Lower lobe of right lung (tissue), 2 donors: Measurements from ENCODE around the gene SIL1. TPM values are rescaled to one million over a fixed set of nuclear protein-coding genes. Genes with fewer than 3 reads are reported as not detected.
"Not testable (repeated sequence)": the region's sequence is repeated elsewhere in the genome, so short reads cannot be mapped to it uniquely, and the experiment has no call there.

ENCODE experiments used
- ATAC-seq, 2 donors: fragments of 200-7000 bp; cut with Tn5 transposase; one replicate each; pipeline ENCODE4 v1.9.1; 2020 to 2022; ENCODE audit warnings: mild to moderate bottlenecking in 2 of 2, moderate library complexity in 2 of 2
- DNase-seq: peaks from one replicate; pipeline ENCODE4 v3.0.0-alpha.2; 2020
- H3K27ac ChIP-seq: fragments of 200-600 bp; one replicate; pipeline ENCODE4 v1.8.0; 2022
- H3K27me3 ChIP-seq: fragments of 200-600 bp; one replicate; pipeline ENCODE4 v1.8.0; 2022; ENCODE audit warnings: low read depth
- H3K36me3 ChIP-seq: fragments of 200-600 bp; one replicate; pipeline ENCODE4 v1.8.0; 2022; ENCODE audit warnings: mild to moderate bottlenecking
- H3K4me1 ChIP-seq: fragments of 200-600 bp; one replicate; pipeline ENCODE4 v1.8.0; 2022
- H3K4me3 ChIP-seq: fragments of 200-600 bp; one replicate; pipeline ENCODE4 v1.8.0; 2022; ENCODE audit warnings: mild to moderate bottlenecking
- H3K9me3 ChIP-seq: fragments of 200-600 bp; one replicate; pipeline ENCODE4 v1.8.0; 2022
- intact Hi-C: fragments of 100-400 bp; cut with DNase I; formaldehyde crosslinking; loops from one replicate; pipeline ENCODE4 v1.11.0; 2022
- total RNA-seq: library from RNA; stranded (reverse); fragmentation: NEBNext Ultra II Directional; extraction: Animal tissue kit (Norgen Biotek cat#: 25700); gene quantifications from one replicate; pipeline ENCODE4 v1.2.1, GENCODE V29; 2021
- TF ChIP-seq, protein P1 (sequence below): fragments of 200-600 bp; IDR thresholded peaks from one replicate; pipeline ENCODE4 v1.8.0; 2022; ENCODE audit warnings: antibody characterized with exemption, mild to moderate bottlenecking
- donor health status: DM: no; HTN: yes; CAD: no; lungs with severe emphysema.

The SIL1 gene
- total RNA-seq, 1 donor from 2014 or later, result 40.6 TPM

DNA sequence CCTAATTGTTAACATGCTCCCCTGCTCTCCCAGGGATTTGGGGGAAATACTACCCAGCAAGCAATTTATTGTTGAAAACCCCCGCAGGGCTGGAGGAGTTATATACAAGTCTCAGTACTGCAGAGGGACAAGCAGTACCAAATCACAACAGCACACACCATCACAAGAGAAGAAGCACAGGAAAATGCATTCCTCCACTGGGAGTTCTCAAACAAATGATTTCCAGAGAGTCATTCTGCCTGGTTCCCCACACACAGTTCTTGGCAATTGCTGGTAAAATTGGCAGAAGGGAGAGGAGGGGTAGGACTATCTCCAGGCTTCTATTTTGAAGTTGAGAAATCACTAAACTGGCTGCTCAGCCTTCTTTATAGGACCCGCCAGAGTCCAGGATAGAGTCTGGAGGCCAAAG is 16.8 kb downstream of the SIL1 start:
- no peak for ATAC-seq
- no peaks in the 10 kb centered on the region for H3K36me3 ChIP-seq
- H3K4me1 ChIP-seq, result peaks cover 56% of the 10 kb centered on the region

DNA sequence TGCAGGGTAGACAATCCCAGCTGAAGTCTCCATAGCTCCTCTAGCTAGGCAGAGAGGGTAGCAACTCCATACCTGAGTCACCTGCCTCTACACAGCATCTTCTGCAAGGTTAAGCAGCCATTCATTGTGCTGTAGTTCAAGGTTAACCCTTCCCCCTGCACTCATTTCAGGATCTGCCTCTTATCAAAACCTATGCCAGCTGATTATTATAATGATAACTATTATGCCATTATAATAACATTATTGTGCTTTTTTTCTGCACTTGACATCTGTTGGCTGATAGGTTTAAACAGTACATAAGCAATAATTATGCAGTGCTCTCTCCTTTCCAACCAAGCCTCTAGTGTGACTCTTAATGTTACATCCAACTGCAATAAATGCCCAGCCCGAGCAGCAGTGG is 17.3 kb downstream of the SIL1 start:
- Histone ChIP-seq H3K9me3 (no peaks in the 10 kb centered on the region), H3K27ac (no peak overlapping the region), H3K4me3 (no peak overlapping the region), H3K4me1 (peaks cover 52% of the 10 kb centered on the region), H3K27me3 (no peaks in the 10 kb centered on the region), H3K36me3 (no peaks in the 10 kb centered on the region)
- TF ChIP-seq, protein P1, sequence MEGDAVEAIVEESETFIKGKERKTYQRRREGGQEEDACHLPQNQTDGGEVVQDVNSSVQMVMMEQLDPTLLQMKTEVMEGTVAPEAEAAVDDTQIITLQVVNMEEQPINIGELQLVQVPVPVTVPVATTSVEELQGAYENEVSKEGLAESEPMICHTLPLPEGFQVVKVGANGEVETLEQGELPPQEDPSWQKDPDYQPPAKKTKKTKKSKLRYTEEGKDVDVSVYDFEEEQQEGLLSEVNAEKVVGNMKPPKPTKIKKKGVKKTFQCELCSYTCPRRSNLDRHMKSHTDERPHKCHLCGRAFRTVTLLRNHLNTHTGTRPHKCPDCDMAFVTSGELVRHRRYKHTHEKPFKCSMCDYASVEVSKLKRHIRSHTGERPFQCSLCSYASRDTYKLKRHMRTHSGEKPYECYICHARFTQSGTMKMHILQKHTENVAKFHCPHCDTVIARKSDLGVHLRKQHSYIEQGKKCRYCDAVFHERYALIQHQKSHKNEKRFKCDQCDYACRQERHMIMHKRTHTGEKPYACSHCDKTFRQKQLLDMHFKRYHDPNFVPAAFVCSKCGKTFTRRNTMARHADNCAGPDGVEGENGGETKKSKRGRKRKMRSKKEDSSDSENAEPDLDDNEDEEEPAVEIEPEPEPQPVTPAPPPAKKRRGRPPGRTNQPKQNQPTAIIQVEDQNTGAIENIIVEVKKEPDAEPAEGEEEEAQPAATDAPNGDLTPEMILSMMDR, result no peak
- no peak for ATAC-seq
- no peak for DNase-seq
- intact Hi-C loops, result no loop called here

More for the DNA sequence above, 16.8 kb downstream of the SIL1 start:
- intact Hi-C loops, result no loop called here
- Histone ChIP-seq H3K4me3 (no peak overlapping the region), H3K9me3 (no peaks in the 10 kb centered on the region), H3K27ac (no peak overlapping the region), H3K27me3 (no peaks in the 10 kb centered on the region)
- DNase-seq, result no peak
- TF ChIP-seq, protein P1, result no peak

DNA sequence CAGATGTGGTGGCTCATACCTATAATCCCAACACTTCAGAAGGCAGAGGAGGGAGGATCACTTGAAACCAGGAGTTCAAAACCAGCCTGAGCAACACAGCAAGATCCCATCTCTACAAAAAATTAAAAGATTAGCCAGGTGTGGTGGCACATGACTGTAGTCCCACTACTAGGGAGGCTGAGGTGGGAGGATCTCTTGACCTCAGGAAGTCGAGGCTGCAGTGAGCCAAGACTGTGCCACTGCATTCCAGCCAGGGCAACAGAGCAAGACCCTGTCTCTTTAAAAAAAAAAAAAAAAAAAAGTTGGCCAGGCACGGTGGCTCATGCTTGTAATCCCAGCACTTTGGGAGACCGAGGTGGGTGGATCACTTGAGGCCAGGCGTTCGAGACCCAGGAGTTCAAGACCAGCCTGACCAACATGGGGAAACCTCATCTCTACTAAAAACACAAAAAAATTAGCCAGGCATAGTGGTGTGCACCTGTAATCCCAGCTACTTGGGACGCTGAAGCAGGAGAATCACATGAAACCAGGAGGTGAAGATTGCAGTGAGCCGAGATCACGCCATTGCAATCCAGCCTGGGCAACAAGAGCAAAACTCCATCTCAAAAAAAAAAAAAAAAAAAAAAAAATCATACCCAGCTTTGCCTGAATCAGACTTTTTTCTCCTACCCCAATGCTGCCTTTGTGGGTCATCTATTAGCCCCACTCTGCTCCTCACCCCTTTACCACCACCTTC is 18.2 kb downstream of the SIL1 start:
- ATAC-seq, H3K9me3 ChIP-seq, H3K27me3 ChIP-seq, DNase-seq, intact Hi-C loops, H3K4me3 ChIP-seq, H3K36me3 ChIP-seq: not testable (repeated sequence)
- peaks cover 52% of the 10 kb centered on the region for H3K4me1 ChIP-seq
- peak overlapping the region; percentile 72 for H3K27ac ChIP-seq

DNA sequence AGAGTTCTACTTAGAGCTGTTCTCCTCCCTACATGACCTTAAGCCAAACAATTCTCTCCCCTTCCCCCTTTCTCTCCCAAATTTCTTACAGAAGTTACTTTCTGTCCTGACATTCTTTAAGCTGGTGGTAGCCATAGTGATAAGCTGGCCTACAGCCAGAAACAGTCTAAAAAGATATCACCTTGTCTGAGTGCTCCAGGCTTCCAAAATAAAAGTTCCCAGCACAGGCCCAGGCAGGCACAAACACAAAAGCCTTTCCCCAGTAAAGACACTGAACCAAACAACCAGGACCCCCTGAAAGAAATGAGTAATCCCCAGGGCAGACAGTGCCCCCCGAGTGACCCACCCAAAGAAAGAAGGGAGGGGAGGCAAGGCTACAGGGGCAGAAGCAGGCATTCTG is 19.2 kb downstream of the SIL1 start:
- no peaks in the 10 kb centered on the region for H3K36me3 ChIP-seq
- no peaks in the 10 kb centered on the region for H3K9me3 ChIP-seq
- no peak for DNase-seq
- peak; percentile 36 to 68 for ATAC-seq
- intact Hi-C loops, result no loop called here
- no peak overlapping the region for H3K4me3 ChIP-seq
- peaks cover 52% of the 10 kb centered on the region for H3K4me1 ChIP-seq
- peak overlapping the region; percentile 72 for H3K27ac ChIP-seq
- H3K27me3 ChIP-seq, result no peaks in the 10 kb centered on the region
- TF ChIP-seq, protein P1, result no peak

DNA sequence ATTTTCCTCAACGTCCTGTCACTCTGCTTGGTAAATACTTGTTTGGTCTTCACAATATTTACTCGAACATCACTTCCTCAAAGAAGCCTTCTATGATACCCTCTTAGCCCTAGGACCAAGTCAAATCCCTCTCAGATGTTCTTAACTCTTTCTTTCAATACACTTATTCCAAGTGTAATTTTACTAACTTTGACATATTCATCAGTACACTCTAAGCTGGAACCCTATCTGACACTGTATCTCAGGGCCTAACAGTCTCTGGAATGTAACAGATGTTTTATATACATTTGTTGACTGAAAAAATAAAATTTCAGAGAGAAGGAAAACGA is 19.6 kb downstream of the SIL1 start:
- Histone ChIP-seq H3K4me1 (peaks cover 52% of the 10 kb centered on the region), H3K4me3 (no peak overlapping the region), H3K27me3 (no peaks in the 10 kb centered on the region), H3K9me3 (no peaks in the 10 kb centered on the region), H3K36me3 (no peaks in the 10 kb centered on the region), H3K27ac (peak overlapping the region; percentile 72)
- ATAC-seq (peak in 1 of 2 donors; percentile 11), DNase-seq (no peak)
- intact Hi-C loops, result no loop called here
- TF ChIP-seq, protein P1, result no peak

DNA sequence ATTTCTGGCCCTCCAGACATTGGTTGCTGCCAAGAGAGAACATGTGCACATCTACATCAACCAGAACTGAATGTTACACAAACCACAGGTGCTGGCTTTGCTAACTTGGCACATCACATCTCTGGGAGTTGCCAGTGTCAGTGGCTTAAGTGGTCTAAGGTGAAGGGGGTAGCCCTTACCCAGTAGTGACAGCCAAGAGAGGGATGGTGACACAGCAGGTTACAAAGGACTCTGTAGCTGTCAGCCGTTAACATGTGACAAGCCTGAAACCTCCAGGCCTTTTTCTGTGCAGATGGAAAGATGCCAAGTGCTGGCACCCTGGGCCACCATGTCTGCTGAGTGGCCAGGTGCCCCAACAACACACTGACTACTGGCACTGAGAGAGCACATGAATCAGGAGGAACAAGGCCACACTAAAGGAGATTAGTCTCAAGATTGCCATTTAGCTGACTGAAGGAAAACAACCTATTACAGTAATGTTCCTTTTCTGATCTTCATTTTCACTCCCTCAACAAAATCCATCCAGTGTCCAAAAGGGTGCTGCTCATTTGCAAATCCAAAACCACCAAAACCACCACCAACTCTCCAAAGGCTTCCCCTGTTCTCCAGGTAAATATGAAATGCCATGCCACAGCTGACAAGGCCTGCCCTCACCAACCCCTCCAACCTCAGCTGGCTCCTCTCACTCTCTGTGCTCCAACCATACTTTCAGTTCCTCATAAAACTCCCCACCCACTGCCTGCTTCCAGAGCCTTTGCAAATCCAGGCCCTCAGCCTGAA is 20.2 kb downstream of the SIL1 start:
- no peak overlapping the region for H3K4me3 ChIP-seq
- peak; percentile 64 to 73 for ATAC-seq
- TF ChIP-seq, protein P1, result no peak

DNA sequence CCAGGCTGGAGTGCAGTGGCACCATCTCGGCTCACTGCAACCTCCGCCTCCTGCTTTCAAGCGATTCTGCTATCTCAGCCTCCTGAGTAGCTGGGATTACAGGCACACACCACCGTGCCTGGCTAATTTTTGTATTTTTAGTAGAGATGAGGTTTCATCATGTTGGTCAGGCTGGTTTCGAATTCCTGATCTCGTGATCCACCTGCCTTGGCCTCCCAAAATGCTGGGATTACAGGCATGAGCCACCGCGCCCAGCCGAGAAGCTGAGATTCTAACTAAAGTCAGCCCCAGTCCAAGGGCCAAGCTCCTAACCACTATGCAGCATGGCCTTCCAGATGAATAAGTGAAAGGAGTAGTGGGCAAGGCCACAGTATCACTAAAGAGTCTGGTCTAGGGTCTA is 20.9 kb downstream of the SIL1 start:
- H3K4me3 ChIP-seq, DNase-seq, ATAC-seq, H3K9me3 ChIP-seq, intact Hi-C loops, H3K27me3 ChIP-seq, H3K36me3 ChIP-seq: not testable (repeated sequence)
- H3K27ac ChIP-seq, result peak overlapping the region; percentile 72
- peaks cover 46% of the 10 kb centered on the region for H3K4me1 ChIP-seq

More for the DNA sequence above, 20.2 kb downstream of the SIL1 start:
- no peak for DNase-seq
- Histone ChIP-seq H3K27ac (peak overlapping the region; percentile 72), H3K36me3 (no peaks in the 10 kb centered on the region), H3K9me3 (no peaks in the 10 kb centered on the region), H3K27me3 (no peaks in the 10 kb centered on the region), H3K4me1 (peaks cover 52% of the 10 kb centered on the region)
- intact Hi-C loops, result no loop called here

DNA sequence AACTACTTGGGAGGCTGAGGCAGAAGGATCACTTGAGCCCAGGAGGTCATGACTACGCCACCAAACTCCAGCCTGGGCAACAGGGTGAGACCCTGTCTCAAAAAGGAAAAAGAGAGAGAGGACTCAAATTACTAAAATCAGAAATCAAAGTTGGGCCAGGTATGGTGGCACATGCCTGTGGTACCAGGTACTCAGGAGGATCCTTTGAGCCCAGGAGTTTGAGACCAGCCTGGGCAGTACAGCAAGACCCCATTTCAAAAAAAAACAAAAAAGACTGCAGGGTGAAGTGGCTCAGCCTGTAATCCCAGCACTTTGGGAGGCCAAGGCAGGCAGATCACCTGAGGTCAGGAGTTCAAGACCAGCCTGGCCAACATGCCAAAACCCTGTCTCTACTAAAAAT is 23.8 kb downstream of the SIL1 start:
- H3K9me3 ChIP-seq, DNase-seq, intact Hi-C loops, H3K27me3 ChIP-seq, H3K4me3 ChIP-seq, ATAC-seq, H3K36me3 ChIP-seq, H3K27ac ChIP-seq: not testable (repeated sequence)
- peaks cover 21% of the 10 kb centered on the region for H3K4me1 ChIP-seq
